Astrocyte of the spinal cord (primary cell): ENCODE measurements around the gene NPAS3.

Experiments
- DNase-seq: peaks from one replicate; pipeline ENCODE4 v3.0.0; 2011; ENCODE audit warnings: low read depth, low spot score
- H3K4me3 ChIP-seq: 2 replicates; pipeline ENCODE4 v1.5.1; 2011; ENCODE audit warnings: low read depth, mild to moderate bottlenecking, low read length, moderate library complexity
- CTCF ChIP-seq: IDR thresholded peaks from 2 replicates; pipeline ENCODE4 v1.5.1; 2012; ENCODE audit warnings: low read depth, mild to moderate bottlenecking, low read length, inconsistent platforms
- in situ Hi-C: cut with HindIII; loops from 2 replicates; pipeline ENCODE4 v1.10.0; 2017; ENCODE audit warnings: low sequenced_read_pairs

Gene NPAS3

GRCh38 chr14:33545696-33546095 is 607.0 kb downstream of the NPAS3 start:
- H3K4me3 ChIP-seq, result no peak overlapping the region
- DNase-seq, result no peak
- no peak for TF ChIP-seq CTCF
- in situ Hi-C loops, result no loop called here

- DNase-seq, result no peak
- in situ Hi-C loops, result no loop called here
- no peak for TF ChIP-seq CTCF
- no peak overlapping the region for H3K4me3 ChIP-seq
Observed at GRCh38 chr14:33548606-33549005, 609.9 kb downstream of the NPAS3 start.

- in situ Hi-C loops, result no loop called here
- no peak for TF ChIP-seq CTCF
- no peak overlapping the region for H3K4me3 ChIP-seq
- no peak for DNase-seq
Observed at GRCh38 chr14:33551963-33552362, 613.3 kb downstream of the NPAS3 start.

- no peak overlapping the region for H3K4me3 ChIP-seq
- in situ Hi-C loops, result no loop called here
- TF ChIP-seq CTCF, result no peak
- DNase-seq, result no peak
Observed at GRCh38 chr14:33553706-33554278, 615.1 kb downstream of the NPAS3 start.

- in situ Hi-C loops, result no loop called here
- no peak overlapping the region for H3K4me3 ChIP-seq
- DNase-seq, result no peak
- TF ChIP-seq CTCF, result no peak
Observed at GRCh38 chr14:33554988-33555387, 616.3 kb downstream of the NPAS3 start.

- peak; percentile 35 for DNase-seq
- no peak for TF ChIP-seq CTCF
- no peak overlapping the region for H3K4me3 ChIP-seq
- in situ Hi-C loops, result no loop called here
Observed at GRCh38 chr14:33555710-33556350, 617.2 kb downstream of the NPAS3 start.
